ENCODE results near the gene LTBP2.

DNA sequence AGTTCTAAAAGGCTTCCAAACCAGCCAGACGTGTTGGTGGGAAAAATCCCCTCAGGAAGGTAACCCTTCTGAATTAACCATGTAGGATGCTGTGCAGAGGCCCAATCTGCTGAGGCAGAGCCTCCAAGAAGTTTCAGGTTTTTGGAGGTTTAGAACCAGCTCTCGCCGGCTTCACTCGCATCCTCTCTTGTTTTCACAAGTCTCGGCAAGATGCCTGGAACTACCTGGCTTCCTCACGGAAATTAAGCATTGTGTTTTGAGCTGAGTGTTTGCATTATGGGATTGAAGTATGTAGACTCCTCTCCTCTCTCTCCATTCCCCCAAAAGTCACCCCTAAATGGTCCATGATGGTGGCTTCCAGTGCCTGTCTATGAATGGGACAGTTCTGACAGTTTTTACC is 20.6 kb downstream of the LTBP2 start:
- TF ChIP-seq POLR2A (IDR thresholded peaks at IDR 0.05; ENCODE audit: low read length), result no peak
- TF ChIP-seq GATA1 (IDR thresholded peaks at IDR 0.05; ENCODE audit: low read depth, low read length), result no peak
